Measurements from ENCODE around the gene PAK5. TPM values are rescaled to one million over a fixed set of nuclear protein-coding genes. Genes with fewer than 3 reads are reported as not detected.

The PAK5 gene
- total and polyA plus RNA-seq, 2 donors (not counting 1 experiment from before 2014, with no cell fraction given), result not detected

- Mint-ChIP-seq H3K27ac (no peak overlapping the region), H3K9me3 (ENCODE audit: insufficient read depth) (no peaks in the 10 kb centered on the region), H3K4me1 (no peaks in the 10 kb centered on the region), H3K4me3 (no peak overlapping the region), H3K27me3 (peaks cover 5% of the 10 kb centered on the region)
- H3K4me2 ChIP-seq (replicated peaks; ENCODE audit: low read depth, low read length, poor library complexity, severe bottlenecking), result no peak overlapping the region
- CTCF ChIA-PET, result no interaction called here
- H3K36me3 ChIP-seq (replicated peaks in 1 of 2; ENCODE audit: control extremely low read depth in 1 of 2, control insufficient read depth in 1 of 2, extremely low read depth in 1 of 2, insufficient read depth in 2 of 2, low read length in 1 of 2), result no peaks in the 10 kb centered on the region
- no peaks in the 10 kb centered on the region for H3K79me2 ChIP-seq (ENCODE audit: control insufficient read depth, insufficient read depth, low read length)
- H3K4me1 ChIP-seq (ENCODE audit: control insufficient read depth in 2 of 2, insufficient read depth in 2 of 2, low read length in 2 of 2), result no peaks in the 10 kb centered on the region
- no peak overlapping the region for H3K27ac ChIP-seq (ENCODE audit: low read length in 2 of 2)
- H3K9ac ChIP-seq (ENCODE audit: low read length), result no peak overlapping the region
- DNase-seq, result no peak
- WGBS (ENCODE audit: insufficient coverage), result no CpG with 5 or more reads among the region's 2 CpGs
- H3K4me3 ChIP-seq (ENCODE audit: control extremely low read depth in 1 of 5, extremely low read depth in 1 of 5, insufficient read depth in 1 of 5, low read depth in 2 of 5, low read length in 4 of 5), result no peak overlapping the region
- intact Hi-C loops (cut with micrococcal nuclease), result no loop called here
- no peak for TF ChIP-seq EZH2 (IDR thresholded peaks at IDR 0.05; ENCODE audit: borderline replicate concordance, insufficient read depth, low read depth, low read length, poor library complexity, severe bottlenecking)
- TF ChIP-seq CTCF (IDR thresholded peaks at IDR 0.05), result no peak
- ATAC-seq (ENCODE audit: low read depth), result no peak
- H3K9me3 ChIP-seq (ENCODE audit: control extremely low read depth in 1 of 3, control insufficient read depth in 2 of 3, insufficient read depth in 1 of 3, low read length in 2 of 3), result no peaks in the 10 kb centered on the region
- no peaks in the 10 kb centered on the region for H4K20me1 ChIP-seq (ENCODE audit: control insufficient read depth, insufficient read depth, low read length, poor library complexity, severe bottlenecking)
- H2AFZ ChIP-seq (ENCODE audit: insufficient read depth, low read depth, low read length, poor library complexity, severe bottlenecking), result no peak overlapping the region
- POLR2A ChIA-PET, result no interaction called here
- no peaks in the 10 kb centered on the region for H3K27me3 ChIP-seq (replicated peaks in 1 of 4; ENCODE audit: control extremely low read depth in 1 of 4, control insufficient read depth in 3 of 4, insufficient read depth in 4 of 4, low read length in 3 of 4)
These were observed 201.0 kb downstream of the PAK5 start for GRCh38 chr20:9637889-9638288.

GRCh38 chr20:9635750-9636149, 203.1 kb downstream of the PAK5 start:
- no peaks in the 10 kb centered on the region for H3K79me2 ChIP-seq (ENCODE audit: control insufficient read depth, insufficient read depth, low read length)
- H3K4me2 ChIP-seq (replicated peaks; ENCODE audit: low read depth, low read length, poor library complexity, severe bottlenecking), result no peak overlapping the region
- H4K20me1 ChIP-seq (ENCODE audit: control insufficient read depth, insufficient read depth, low read length, poor library complexity, severe bottlenecking), result no peaks in the 10 kb centered on the region
- no peak overlapping the region for H3K9ac ChIP-seq (ENCODE audit: low read length)
- ChIA-PET CTCF (interaction anchor here (2.1 kb wide), 1 partner anchor 18 kb away, joined by 5 read pairs; no protein-coding TSS in a partner anchor), POLR2A (no interaction called here)
- WGBS (ENCODE audit: insufficient coverage), result no CpG with 5 or more reads among the region's 1 CpG
- intact Hi-C loops (cut with micrococcal nuclease), result no loop called here
- Mint-ChIP-seq H3K9me3 (ENCODE audit: insufficient read depth) (peaks cover 2% of the 10 kb centered on the region), H3K27ac (no peak overlapping the region), H3K4me3 (no peak overlapping the region), H3K27me3 (peaks cover 5% of the 10 kb centered on the region), H3K4me1 (no peaks in the 10 kb centered on the region)
- H3K27me3 ChIP-seq (replicated peaks in 1 of 4; ENCODE audit: control extremely low read depth in 1 of 4, control insufficient read depth in 3 of 4, insufficient read depth in 4 of 4, low read length in 3 of 4), result peaks cover 0 to 5% (median 0%) of the 10 kb centered on the region in 4 experiments
- no peak overlapping the region for H2AFZ ChIP-seq (ENCODE audit: insufficient read depth, low read depth, low read length, poor library complexity, severe bottlenecking)
- H3K9me3 ChIP-seq (ENCODE audit: control extremely low read depth in 1 of 3, control insufficient read depth in 2 of 3, insufficient read depth in 1 of 3, low read length in 2 of 3), result no peaks in the 10 kb centered on the region
- H3K36me3 ChIP-seq (replicated peaks in 1 of 2; ENCODE audit: control extremely low read depth in 1 of 2, control insufficient read depth in 1 of 2, extremely low read depth in 1 of 2, insufficient read depth in 2 of 2, low read length in 1 of 2), result no peaks in the 10 kb centered on the region
- no peak overlapping the region for H3K27ac ChIP-seq (ENCODE audit: low read length in 2 of 2)
- no peak for TF ChIP-seq CTCF (IDR thresholded peaks at IDR 0.05)
- no peak for TF ChIP-seq EZH2 (IDR thresholded peaks at IDR 0.05; ENCODE audit: borderline replicate concordance, insufficient read depth, low read depth, low read length, poor library complexity, severe bottlenecking)
- no peak overlapping the region for H3K4me3 ChIP-seq (ENCODE audit: control extremely low read depth in 1 of 5, extremely low read depth in 1 of 5, insufficient read depth in 1 of 5, low read depth in 2 of 5, low read length in 4 of 5)
- DNase-seq, result no peak
- H3K4me1 ChIP-seq (ENCODE audit: control insufficient read depth in 2 of 2, insufficient read depth in 2 of 2, low read length in 2 of 2), result no peaks in the 10 kb centered on the region
- ATAC-seq (ENCODE audit: low read depth), result no peak

All from B cell (primary cell).